DMS 273 treated with DMSO at 0.1 percent for 48 hours (cell line): Measurements from ENCODE around the gene SIRT6.
"Not testable (repeated sequence)": the region's sequence is repeated elsewhere in the genome, so short reads cannot be mapped to it uniquely, and the experiment has no call there.

Experiments used
- DNase-seq: peaks from one replicate; lab custom pipeline; 2025; lab: John Stamatoyannopoulos, UW

SIRT6 gene

DNA sequence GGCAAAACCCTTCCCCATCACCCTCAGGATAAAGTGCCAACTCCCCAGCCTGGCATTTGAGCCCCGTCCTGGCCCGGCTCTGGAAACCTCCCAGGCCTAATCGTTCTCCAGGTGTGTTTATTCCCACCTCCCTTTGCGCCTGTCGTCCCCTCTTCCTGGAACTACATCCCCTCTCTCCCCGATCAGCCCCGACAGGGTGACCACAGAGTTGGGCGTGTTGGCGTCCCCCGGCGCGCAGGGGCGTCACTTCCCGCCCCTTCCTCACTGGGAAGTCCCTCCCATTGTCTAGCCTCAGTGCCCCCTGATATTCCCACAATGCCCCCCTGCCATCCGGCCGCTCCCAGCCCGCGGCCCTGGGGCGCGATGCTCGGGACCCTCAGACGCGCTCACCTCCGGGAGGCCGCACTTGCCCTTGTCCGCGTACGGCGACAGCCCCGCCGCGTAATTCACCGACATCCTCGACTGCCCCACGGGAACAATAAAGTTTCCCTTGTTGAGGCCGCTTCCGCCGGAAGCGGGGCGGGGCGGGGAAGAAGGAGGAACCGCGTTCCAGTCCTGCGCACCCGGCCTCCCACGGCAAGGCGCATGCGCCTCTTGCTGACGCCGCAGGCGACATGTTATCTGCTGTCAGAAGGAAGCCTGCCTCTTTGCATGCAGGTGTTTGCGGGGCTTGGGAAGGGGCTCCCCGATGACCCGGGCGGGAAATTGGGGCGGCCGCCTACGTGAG lies at the start of gene SIRT6, which contains the start of gene ANKRD24:
SIRT6 (minus strand) TSS at position 480 of the 727 bp plus-strand sequence; CDS start at position 456, 24 bp downstream.
ANKRD24 (plus strand) TSS at position 606 of the 727 bp plus-strand sequence. CDS start 3,737 bp downstream, outside the sequence.
- DNase-seq, result peak; percentile 79

DNA sequence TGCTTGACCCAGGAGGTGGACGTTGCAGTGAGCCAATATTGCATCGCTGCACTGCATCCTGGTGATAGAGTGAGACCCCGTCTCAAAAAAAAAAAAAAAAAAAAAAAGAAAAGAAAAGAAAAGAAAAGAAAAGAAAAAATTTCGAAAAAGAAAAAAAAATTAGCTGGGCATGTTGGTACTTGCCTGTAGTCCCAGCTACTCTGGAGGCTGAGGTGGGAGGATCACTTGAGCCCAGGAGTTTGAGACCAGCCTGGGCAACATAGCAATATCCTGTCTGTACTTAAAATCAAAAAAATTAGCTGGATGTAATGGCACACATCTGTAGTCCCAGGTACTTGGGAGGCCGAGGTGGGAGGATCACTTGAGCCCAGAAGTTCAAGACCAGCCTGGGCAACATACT lies 49.8 kb upstream of the SIRT6 start:
- not testable (repeated sequence) for DNase-seq

DNA sequence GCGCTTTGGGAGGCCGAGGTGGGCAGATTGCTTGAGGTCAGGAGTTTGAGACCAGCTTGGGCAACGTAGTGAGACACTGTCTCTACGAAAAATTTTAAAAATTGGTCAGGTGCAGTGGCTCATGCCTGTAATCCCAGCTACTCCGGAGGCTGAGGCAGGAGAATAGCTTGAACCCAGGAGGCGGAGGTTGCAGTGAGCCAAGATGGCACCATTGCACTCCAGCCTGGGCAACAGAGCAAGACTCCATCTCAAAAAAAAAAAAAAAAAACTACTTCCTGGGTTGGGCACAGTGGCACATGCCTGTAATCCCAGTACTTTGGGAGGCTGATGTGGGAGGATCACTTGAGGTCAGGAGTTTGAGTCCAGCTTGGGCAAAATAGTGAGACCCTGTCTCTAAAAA lies 49.2 kb upstream of the SIRT6 start:
- DNase-seq, result not testable (repeated sequence)

DNA sequence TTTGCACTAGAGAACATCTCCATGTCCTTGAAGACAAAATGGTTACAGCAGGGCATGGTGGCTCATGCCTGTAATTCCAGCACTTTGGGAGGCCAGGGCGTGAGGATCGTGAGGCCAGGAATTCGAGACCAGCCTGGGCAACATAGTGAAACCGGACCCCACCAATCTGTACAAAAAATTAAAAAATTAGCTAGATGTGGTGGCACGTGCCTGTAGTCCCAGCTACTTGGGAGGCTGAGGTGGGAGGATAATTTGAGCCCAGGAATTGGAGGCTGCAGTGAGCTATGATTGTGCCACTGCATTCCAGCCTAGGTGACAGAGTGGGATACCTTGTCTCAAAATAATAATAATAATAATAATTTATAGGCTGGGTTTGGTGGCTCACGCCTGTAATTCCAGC lies 47.9 kb upstream of the SIRT6 start:
- DNase-seq, result not testable (repeated sequence)

DNA sequence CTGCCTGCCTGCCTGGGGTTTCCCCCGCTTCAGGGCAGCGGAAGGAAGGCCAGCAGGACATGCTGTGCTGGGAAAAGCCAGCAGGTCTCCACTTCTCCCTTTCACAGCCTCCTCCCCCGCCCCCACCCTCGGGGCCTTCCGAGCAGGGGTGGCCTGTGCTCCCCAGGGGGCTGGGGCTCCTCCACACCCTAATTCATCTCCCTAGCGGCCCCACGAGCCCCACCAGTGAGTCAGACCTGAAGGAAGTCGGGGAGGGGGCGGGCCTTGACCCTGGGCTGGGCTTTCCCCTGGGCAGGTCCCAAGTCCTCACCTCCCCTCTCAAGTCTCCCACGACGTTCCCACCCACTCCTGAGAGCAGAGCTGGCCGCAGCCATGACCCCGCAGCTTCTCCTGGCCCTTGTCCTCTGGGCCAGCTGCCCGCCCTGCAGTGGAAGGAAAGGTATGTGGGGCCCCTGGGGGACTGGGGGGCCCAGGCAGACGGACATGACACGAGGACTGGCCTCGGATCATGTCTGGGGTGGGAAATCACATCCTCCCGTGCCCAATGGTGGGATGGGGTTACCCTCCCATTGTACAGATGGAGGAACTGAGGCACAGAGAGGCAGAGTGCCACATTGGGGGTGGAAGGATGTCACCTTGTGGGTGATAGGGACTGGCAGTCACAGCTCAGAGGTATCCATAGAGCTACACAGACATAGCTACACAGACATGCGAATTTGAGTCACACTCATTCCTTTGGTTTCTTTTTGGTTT lies 47.0 kb upstream of the SIRT6 start, which contains the start of gene EBI3:
EBI3 (plus strand) TSS at position 345 of the 753 bp plus-strand sequence; CDS start at position 373, 28 bp downstream.
- DNase-seq, result no peak

DNA sequence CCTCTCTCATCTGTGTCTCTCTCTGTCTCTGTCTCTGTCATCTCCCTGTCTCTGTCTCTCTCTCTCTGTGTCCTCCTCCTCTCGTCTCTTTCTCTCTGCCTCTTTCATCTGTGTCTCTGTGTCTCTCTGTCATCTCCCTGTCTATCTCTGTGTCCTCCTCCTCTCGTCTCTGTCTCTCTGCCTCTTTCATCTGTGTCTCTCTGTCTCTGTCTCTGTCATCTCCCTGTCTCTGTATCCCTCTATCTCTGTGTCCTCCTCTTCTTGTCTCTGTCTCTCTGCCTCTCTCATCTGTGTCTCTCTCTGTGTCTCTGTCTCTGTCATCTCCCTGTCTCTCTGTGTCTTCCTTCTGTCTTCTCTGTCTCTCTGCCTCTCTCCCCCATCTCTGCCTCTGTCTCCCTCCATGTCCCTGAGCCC lies 46.4 kb upstream of the SIRT6 start:
- no peak for DNase-seq

DNA sequence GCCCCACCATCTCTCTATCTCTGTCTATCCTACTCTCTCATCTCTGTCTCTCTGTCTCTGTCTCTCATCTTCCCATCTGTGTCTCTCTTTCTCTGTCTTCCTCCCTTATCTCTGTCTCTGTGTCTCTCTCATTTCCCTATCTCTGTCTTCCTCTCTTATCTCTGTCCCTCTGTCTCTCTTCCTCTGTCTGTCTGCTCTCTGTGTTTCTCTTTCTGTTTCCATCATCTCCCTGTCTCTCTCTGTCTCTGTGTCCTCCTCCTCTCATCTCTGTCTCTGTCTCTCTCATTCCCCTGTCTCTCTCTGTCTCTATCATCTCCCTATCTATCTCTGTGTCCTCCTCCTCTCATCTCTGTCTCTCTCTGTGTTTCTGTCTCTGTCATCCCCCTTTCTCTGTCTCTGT lies 45.4 kb upstream of the SIRT6 start:
- DNase-seq, result no peak

DNA sequence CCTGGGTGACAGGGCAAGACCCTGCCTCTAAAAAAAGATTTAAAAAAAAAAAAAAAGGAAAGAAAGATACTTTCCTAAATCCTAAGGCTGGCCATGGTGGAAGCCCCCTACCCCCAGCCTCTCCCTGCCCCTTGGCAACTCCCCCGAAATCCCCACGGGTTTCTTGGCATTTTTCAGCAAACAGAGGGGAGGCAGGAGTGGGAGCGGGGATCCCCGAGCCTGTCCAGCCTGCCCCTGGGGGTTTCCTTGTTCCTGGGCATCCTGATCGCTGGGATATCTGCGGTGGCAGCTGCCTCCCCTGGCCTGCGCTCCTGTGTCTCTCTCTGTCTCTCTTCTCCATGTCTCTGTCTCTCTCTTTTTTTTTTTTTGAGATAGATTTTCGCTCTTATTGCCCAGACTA lies 43.5 kb upstream of the SIRT6 start:
- no peak for DNase-seq

DNA sequence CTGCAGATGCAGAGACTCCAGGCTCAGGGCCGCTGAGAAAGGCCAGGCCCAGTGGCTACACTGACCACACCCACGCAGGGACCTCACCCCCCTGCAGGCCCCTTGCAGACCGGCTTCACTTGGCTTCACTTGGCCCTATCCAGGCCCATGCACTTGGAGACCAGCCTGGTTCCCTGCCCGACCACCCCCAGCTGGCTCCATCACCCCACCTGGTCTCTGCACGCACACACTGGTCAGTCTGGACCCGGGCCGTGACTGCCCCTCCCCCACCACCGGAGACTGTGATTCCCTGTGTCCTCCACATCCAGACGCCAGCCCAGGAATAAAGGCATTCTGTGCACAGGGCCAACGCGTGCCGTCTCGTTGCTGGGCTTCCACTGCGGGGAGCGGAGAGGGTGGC lies 42.1 kb upstream of the SIRT6 start:
- no peak for DNase-seq

DNA sequence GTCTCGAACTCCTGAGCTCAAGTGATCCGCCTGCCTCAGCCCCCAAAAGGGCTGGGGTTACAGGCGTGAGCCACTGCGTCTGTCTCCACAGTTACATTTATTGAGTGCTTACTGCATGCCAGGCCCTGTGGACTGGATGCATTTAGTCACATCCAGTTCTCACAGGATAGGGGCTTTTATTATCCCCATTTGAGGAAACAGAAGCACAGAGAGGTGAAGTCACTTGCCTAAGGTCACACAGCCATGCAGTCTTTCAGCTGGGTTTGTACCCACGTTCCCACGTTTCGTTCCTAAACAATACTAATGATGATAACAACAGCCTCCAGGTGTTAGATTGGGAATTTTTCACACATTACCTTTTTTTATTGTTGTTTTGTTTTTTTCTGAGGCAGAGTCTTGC lies 37.8 kb upstream of the SIRT6 start:
- DNase-seq, result no peak

DNA sequence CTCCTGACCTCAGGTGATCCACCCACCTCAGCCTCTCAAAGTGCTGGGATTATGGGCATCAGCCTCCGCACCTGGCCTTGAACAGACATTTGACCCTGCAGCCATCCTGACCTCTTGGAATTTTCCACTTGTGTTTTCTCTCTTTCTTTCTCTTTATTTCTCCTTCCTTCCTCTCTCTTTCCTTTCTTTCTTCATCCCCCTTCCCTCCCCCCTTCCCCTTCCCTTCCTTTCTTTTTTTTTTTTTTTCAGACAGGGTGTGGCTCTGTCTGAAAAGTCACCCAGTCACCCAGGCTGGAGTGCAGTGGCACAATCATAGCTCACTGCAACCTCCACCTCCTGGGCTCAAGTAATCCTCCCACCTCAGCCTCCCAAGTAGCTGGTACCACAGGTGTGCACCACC lies 36.2 kb upstream of the SIRT6 start:
- DNase-seq, result not testable (repeated sequence)

DNA sequence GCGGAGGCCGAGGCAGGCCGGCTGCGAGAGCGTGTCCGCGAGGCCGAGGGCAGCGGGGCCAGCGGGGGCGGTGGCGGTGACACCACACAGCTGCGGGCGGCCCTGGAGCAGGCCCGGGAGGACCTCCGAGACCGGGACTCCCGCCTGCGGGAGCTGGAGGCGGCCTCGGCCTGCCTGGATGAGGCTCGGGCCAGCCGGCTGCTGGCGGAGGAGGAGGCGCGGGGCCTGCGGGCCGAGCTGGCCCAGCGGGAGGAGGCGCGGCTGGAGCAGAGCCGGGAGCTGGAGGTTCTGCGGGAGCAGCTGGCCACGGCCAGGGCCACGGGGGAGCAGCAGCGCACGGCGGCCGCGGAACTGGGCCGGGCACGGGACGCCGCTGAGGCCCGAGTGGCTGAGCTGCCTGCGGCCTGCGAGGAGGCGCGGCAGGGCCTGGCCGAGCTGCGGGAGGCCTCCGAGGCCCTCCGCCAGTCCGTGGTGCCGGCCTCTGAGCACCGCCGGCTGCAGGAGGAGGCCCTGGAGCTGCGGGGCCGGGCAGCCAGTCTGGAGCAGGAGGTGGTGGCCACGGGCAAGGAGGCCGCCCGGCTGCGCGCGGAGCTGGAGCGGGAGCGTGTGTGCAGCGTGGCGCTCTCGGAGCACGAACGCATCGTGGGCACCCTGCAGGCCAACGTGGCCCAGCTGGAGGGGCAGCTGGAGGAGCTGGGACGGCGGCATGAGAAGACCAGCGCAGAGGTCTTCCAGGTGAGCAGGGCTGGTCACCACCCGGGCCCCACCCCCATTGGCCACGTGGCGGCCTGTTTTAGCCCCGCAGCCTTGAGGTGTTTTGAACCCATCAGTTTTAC lies 35.3 kb upstream of the SIRT6 start:
- no peak for DNase-seq

DNA sequence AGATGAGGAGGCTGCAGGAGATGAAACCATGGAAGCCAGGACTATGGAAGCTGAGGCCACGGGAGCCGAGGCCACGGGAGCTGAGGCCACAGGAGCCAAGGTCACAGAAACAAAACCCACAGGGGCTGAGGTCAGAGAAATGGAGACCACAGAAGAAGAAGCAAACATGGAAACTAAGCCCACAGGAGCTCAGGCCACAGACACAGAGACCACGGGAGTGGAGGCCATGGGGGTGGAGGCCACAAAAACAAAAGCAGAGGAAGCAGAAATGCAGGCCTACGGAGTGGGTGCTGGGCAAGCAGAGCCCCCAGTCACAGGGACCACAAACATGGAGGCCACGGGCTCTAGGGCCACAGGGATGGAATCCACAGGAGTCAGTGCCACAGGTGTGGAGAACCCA lies 34.5 kb upstream of the SIRT6 start:
- no peak for DNase-seq

DNA sequence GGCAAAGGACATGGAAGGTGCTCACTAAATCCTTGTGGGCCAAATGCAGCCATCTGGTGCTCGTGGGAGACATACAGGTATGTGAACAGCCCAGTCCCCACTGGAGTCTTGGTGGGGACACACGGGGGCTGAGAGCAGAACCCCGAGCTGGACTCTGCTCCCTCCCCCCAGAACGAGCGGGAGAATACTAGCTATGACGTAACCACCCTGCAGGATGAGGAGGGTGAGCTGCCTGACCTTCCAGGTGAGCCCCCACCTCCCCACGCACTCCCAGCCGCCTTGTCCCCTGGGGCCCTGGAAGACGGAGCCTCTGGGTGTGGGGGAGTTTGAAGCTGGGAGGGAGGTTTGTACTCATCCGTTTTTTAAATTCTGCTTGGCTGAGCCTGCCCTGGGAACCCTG lies 33.4 kb upstream of the SIRT6 start:
- no peak for DNase-seq

DNA sequence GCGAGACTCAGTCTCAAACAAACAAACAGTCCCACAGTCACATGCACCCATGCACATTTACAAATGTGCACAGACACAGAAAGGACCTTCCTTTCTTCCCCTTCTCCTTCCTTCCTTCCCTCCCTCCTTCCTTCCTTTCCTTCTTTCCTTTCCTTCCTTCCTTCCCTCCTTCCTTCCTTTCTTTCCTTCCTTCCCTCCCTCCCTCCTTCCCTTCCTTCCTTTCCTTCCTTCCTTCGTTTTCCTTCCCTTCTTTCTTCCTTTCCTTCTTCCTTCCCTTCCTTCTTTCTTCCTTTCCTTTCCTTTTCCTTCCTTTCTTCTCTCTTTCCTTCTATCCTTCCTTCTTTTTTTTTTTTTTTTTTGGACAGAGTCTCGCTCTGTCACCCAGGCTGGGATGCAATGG lies 30.8 kb upstream of the SIRT6 start:
- DNase-seq, result no peak

DNA sequence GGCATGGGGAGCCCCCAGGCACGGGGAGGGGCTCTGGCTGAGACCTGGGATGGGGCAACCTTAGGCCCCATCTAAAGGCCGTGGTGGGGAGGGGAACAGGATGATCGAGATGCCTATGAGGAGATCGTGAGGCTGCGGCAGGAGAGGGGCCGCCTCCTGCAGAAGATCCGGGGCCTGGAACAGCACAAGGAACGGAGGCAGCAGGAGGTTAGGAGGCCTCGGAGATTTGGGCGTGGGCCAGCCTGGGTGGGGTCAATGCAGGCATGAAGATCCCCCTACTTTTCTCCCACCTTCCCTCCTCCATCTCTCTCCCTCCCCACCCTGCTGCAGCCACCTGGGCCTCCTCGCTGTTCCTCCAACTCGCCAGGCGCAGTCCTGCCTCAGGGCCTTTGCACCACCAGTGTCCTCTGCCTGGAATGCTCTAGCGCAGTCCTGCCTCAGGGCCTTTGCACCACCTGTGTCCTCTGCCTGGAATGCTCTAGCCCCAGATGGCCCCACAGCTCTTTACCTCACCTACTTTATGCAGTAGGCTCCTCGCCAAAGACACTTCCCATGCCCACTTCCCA lies 27.9 kb upstream of the SIRT6 start:
- DNase-seq, result no peak

DNA sequence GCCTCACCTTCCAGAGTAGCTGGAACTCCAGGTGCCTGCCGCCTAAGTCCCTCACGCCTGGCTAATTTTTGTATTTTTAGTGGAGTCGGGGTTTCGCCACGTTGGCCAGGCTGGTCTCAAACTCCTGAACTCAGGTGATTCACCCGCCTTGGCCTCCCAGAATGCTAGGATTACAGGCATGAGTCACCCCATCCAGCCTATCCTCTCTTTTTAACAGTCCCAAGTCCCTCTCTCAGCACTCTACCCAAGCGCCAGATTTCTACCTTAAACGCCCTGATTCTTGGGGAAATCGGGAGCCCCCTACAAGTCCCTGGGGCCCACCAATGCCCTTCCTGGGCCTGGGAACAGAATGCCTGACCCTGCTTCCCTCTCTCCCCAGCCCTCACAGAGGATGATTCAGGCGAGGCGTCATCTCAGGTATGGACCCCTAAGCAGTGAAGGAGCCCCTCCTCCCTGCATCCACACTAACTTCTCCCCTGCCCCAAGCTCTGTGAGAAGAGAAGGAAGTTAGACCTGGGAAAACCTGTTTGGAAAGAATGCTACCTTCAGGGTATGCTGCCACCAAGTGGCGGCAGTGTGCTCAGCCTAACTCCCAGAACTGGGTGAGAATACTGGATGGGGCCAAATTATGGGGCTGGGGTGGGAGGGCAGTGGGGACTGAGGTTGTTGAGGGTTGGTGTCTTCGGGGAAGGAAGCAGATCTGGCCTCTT lies 26.2 kb upstream of the SIRT6 start:
- no peak for DNase-seq

DNA sequence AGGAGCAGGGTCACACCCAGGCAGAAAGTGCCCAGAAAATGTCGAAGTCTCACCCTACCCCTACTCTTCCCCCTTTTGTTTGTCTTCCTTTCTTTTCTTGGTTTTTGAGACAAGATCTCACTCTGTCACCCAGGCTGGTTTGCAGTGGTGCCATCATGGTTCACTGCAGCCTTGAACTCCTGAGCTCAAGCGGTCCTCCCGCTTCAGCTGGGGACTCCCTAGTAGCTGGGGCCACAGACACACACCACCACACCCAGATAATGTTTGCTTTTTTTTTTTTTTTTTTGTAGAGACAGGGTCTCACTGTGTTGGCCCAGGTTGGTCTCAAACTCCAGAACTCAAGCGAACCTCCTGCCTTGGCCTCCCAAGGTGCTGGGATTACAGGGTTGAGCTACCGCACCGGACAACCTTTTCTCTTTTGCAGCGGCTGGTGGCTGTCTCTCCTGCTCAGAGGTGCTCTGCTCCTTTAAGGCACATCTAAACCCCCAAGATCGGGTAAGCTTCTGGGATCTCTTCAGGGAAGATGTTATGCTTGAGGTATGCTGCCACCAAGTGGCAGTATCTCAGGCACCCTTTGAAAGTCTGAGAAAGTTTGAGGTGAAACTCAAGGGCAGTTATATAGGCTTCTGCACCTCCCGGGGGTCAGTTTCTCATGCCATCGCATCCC lies 24.6 kb upstream of the SIRT6 start:
- DNase-seq, result no peak

DNA sequence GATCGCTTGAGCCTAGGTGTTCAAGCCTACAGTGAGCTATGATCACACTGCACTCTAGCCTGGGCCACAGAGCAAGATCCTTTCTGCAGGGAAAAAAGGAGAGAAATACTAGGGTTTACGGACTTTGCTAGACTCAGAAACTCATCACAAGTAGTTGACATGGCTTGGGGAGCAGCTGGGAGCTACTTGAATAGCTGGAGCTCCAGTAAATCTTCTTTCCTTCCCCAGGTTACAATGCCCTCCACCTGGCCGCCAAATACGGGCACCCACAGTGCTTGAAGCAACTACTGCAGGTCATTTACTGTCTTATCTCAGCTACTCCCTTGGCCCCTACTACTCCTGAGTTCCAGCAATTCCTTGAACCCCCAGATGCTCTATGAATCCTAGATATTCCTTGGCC lies 19.4 kb upstream of the SIRT6 start:
- DNase-seq, result no peak

DNA sequence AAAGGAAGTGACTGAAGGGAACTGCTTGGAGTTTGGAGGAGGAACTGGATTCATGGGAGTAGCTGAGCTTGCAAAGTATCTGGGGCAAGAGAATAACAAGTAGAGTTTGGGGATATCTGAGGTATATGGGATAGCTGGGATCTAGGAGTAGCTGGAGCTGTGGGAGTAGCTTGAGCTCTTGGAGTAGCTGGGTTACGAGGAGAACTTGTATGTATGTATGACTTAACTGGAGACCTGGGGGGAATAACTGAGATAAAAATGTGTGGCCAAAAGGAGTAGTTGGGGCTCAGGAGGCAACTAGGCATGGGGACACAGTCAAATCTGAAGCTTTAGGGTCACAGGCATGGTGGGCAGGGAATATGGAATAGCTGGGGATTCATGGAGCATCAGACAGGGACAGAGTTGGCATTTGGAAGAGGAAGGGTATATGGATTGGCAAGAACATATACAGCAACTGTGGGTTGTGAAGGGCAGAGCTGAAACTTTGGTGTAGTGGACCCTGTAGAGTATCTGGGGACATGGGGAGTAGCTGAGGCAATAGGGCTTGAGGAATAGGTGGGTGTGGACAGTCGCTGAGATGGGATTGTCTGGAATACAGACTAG lies 18.7 kb upstream of the SIRT6 start:
- no peak for DNase-seq
